Suprapubic skin (tissue), 4 donors: ENCODE results near the gene DDO. TPM values are rescaled to one million over a fixed set of nuclear protein-coding genes. Genes with fewer than 3 reads are reported as not detected.

ENCODE experiments used
- DNase-seq, 2 donors: peaks; one replicate each; pipeline ENCODE4 v3.0.0-alpha.2; 2019; ENCODE audit warnings: low spot score in 2 of 2
- H3K27ac ChIP-seq: fragments of 200-600 bp; sonication (generic); one replicate; pipeline ENCODE4 v1.5.1; 2019
- H3K27me3 ChIP-seq: fragments of 200-600 bp; sonication (generic); one replicate; pipeline ENCODE4 v1.5.1; 2019
- H3K36me3 ChIP-seq: fragments of 200-600 bp; sonication (generic); one replicate; pipeline ENCODE4 v1.5.1; 2019
- H3K4me1 ChIP-seq: fragments of 200-600 bp; sonication (generic); one replicate; pipeline ENCODE4 v1.5.1; 2019
- H3K4me3 ChIP-seq: fragments of 200-600 bp; sonication (generic); one replicate; pipeline ENCODE4 v1.5.1; 2019; ENCODE audit warnings: mild to moderate bottlenecking
- H3K9me3 ChIP-seq: fragments of 200-600 bp; sonication (generic); one replicate; pipeline ENCODE4 v1.5.1; 2019
- EP300 ChIP-seq: sonication (generic); formaldehyde crosslinking; IDR thresholded peaks from one replicate; pipeline ENCODE4 v1.6.1; 2017; ENCODE audit warnings: antibody characterized with exemption
- POLR2A ChIP-seq, 2 donors: fragments of 450-650 bp; IDR thresholded peaks; one replicate each; pipeline ENCODE4 v1.6.1; 2017; ENCODE audit warnings: antibody characterized with exemption in 2 of 2, mild to moderate bottlenecking in 2 of 2, moderate library complexity in 2 of 2
- POLR2AphosphoS5 ChIP-seq, 3 donors: sonication (generic); formaldehyde crosslinking; IDR thresholded peaks; one replicate each; pipeline ENCODE4 v1.6.1; 2017; ENCODE audit warnings: antibody characterized with exemption in 3 of 3
- WGBS: methylation state at CpG from one replicate; pipeline ENCODE4 v1.1.5; 2018; 5-methylcytosine and 5-hydroxymethylcytosine counted together
- total RNA-seq, 4 donors: library from RNA; depleted of rRNA; stranded (reverse); fragments of >200 nt; gene quantifications; one replicate each; pipeline ENCODE4 v1.1.0, GENCODE V29; 2016
- TF ChIP-seq, protein P1 (sequence below), 2 donors: fragments of 200-600 bp in 1 of 2; fragments of 450-650 bp in 1 of 2; sonication (generic) in 1 of 2; IDR thresholded peaks; one replicate each; pipeline ENCODE4 v1.5.1; 2016 to 2019; ENCODE audit warnings: antibody characterized with exemption in 2 of 2, mild to moderate bottlenecking in 1 of 2, moderate library complexity in 1 of 2

Gene DDO
- total RNA-seq, 4 donors from 2014 or later, result 0.81 to 1.1 TPM; not detected in 2

DNA sequence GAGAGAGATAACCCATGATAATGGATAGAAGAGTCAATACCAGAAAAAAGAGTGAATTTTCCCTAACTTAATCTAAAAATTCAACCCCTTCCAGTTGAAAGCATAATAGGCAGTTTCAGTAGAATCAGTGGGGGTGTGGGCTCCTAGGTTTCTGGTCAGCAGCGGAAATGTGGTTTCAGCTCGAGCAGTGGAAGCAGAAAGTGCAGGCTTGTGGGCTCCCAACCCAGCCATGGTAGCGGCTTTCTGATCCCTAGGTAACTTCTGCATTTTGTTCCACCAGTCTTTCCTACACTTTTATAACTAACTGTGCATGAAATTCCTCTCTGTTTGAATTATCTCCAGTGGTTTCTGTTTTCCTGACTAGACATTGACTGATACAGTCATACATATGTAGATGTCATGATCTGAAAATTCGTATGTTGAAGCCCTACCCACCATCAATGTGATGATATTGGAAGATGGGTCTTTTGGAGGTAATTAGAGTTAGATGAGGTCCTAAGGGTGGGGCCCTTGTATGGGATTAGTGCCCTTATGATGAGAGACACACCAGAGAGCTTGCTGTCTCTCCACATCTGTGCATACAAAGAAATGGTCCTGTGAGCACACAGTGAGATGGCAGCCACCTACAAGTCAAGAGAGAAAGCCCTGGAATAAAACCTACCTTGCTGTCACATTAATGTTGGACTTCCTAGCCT, 6.5 kb upstream of the DDO start:
- 54% methylated on average over 4 of the region's 4 CpGs for WGBS
- H3K36me3 ChIP-seq, result no peaks in the 10 kb centered on the region

DNA sequence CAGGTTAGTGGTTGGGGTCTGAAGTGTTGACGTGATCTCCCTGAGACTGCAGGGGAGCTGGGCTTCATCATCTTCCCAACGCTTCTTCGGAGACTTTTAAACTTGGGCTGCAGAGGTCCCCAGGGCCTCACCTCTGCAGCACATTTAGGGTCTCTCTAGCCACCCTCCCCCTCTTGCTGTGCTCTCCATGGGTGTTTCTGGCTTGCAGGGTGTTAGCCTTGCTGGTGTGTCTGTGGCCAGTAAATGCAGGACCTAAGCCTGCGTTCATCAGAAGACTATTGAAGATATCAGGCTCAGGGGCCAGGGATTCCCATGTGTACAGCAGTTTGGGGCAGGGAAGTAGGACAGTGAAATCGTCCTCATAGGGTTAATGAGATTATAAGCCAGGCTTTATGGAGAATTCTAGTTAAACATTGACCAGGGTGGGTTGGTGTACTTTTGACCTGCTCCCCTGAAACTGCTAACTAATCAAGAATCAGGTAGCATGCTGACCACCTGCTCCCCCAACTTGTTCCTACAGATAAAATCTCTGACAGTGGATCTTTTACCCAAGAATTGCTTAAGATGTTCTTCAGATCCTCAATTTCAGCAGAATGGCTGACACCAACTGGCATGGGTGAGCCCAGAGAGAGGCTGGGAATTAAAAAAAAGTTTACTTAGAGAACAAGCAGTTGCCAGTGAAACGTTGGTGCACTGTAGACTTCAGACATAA, 3.8 kb upstream of the DDO start:
- DNase-seq, result no peak
- Histone ChIP-seq H3K27me3 (peaks cover 4% of the 10 kb centered on the region), H3K4me3 (no peak overlapping the region)

More for the DNA sequence above, 6.5 kb upstream of the DDO start:
- TF ChIP-seq, protein P1, sequence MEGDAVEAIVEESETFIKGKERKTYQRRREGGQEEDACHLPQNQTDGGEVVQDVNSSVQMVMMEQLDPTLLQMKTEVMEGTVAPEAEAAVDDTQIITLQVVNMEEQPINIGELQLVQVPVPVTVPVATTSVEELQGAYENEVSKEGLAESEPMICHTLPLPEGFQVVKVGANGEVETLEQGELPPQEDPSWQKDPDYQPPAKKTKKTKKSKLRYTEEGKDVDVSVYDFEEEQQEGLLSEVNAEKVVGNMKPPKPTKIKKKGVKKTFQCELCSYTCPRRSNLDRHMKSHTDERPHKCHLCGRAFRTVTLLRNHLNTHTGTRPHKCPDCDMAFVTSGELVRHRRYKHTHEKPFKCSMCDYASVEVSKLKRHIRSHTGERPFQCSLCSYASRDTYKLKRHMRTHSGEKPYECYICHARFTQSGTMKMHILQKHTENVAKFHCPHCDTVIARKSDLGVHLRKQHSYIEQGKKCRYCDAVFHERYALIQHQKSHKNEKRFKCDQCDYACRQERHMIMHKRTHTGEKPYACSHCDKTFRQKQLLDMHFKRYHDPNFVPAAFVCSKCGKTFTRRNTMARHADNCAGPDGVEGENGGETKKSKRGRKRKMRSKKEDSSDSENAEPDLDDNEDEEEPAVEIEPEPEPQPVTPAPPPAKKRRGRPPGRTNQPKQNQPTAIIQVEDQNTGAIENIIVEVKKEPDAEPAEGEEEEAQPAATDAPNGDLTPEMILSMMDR (IDR thresholded peaks at IDR 0.05), result no peak
- TF ChIP-seq POLR2AphosphoS5 (IDR thresholded peaks at IDR 0.05), result no peak
- TF ChIP-seq POLR2A (IDR thresholded peaks at IDR 0.05), result no peak
- TF ChIP-seq EP300, result no peak
- Histone ChIP-seq H3K27me3 (peaks cover 13% of the 10 kb centered on the region), H3K4me1 (no peaks in the 10 kb centered on the region), H3K9me3 (peaks cover 5% of the 10 kb centered on the region), H3K4me3 (no peak overlapping the region), H3K27ac (no peak overlapping the region)
- no peak for DNase-seq

DNA sequence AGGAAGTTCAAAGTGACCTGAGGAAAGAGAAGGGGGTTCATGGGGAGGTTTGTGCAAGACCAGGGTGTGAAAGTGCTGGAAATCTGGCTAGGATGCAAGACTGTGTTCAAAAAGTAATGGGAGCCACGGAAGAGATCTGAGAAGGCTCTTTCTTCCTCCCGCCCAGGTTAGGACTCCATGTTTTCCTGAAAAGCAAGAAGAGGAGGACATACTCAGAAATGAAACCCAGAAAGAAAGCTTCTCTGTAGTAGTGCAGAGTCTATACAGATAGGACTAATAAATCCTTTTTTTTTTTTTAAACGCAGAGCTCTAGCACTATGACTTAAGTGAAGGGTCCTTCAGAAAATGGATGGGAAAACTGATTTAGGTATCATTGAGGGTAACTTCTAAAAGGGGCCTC, 3.2 kb upstream of the DDO start:
- Histone ChIP-seq H3K27ac (no peak overlapping the region), H3K9me3 (peaks cover 5% of the 10 kb centered on the region), H3K27me3 (peaks cover 4% of the 10 kb centered on the region), H3K4me3 (no peak overlapping the region), H3K36me3 (no peaks in the 10 kb centered on the region), H3K4me1 (peaks cover 13% of the 10 kb centered on the region)
- WGBS, result 90% methylated on average over 3 of the region's 3 CpGs
- DNase-seq, result no peak
- TF ChIP-seq EP300 (no peak), POLR2A (IDR thresholded peaks at IDR 0.05) (no peak), POLR2AphosphoS5 (IDR thresholded peaks at IDR 0.05) (no peak)
- TF ChIP-seq, protein P1 (IDR thresholded peaks at IDR 0.05), result no peak

More for the DNA sequence above, 3.8 kb upstream of the DDO start:
- H3K4me1 ChIP-seq, result peaks cover 13% of the 10 kb centered on the region
- WGBS, result 78% methylated on average over 6 of the region's 6 CpGs
- no peak overlapping the region for H3K27ac ChIP-seq
- H3K9me3 ChIP-seq, result peaks cover 5% of the 10 kb centered on the region
- no peak for TF ChIP-seq POLR2AphosphoS5 (IDR thresholded peaks at IDR 0.05)
- TF ChIP-seq EP300, result no peak
- no peak for TF ChIP-seq POLR2A (IDR thresholded peaks at IDR 0.05)
- TF ChIP-seq, protein P1 (IDR thresholded peaks at IDR 0.05), result no peak
- no peaks in the 10 kb centered on the region for H3K36me3 ChIP-seq

DNA sequence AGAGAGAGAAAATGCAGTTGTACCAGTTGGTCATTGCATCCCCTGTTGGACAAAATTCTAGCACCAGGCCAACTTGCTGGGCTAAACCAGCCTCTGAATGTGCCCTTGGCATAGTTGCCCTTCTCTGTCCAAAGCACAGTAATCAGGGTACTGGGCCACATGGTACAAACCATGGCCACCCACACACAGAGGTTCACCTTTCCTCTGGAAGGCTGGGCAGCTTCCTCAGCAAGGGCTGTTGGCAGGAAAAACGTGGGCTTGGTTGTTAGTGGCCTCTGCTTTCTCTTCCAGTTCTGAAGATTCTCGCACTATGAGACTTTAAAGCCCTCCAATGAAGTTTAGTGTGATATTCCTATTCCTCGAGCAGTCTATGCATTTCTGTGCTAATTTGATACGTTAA, 706 bp downstream of the DDO start:
- TF ChIP-seq POLR2AphosphoS5 (IDR thresholded peaks at IDR 0.05) (no peak), POLR2A (IDR thresholded peaks at IDR 0.05) (no peak), EP300 (no peak)
- TF ChIP-seq, protein P1 (IDR thresholded peaks at IDR 0.05), result no peak
- no peaks in the 10 kb centered on the region for H3K36me3 ChIP-seq

DNA sequence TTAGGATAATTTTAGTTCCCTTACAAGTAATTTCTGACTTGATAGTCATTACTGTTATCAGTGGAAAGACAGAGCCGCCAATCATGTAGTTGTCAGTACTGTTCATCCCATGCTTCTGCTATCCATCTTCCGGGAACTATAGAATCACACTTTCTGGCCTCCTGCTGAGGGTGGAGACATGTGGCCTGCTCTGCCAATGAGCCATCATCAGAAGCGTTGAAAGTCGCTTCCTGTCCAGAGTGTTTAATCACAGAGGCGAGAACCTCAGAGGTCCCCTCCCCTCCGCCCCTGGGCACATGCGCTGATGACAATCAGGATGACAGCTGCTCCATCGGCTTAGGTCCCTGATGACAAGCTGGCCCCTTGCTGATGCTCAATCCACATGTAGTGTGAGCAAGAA, 3.0 kb downstream of the DDO start:
- Histone ChIP-seq H3K27ac (no peak overlapping the region), H3K36me3 (no peaks in the 10 kb centered on the region), H3K9me3 (no peaks in the 10 kb centered on the region), H3K4me1 (peaks cover 13% of the 10 kb centered on the region), H3K27me3 (no peaks in the 10 kb centered on the region), H3K4me3 (no peak overlapping the region)
- no peak for TF ChIP-seq EP300
- TF ChIP-seq, protein P1 (IDR thresholded peaks at IDR 0.05), result no peak
- no peak for TF ChIP-seq POLR2A (IDR thresholded peaks at IDR 0.05)
- TF ChIP-seq POLR2AphosphoS5 (IDR thresholded peaks at IDR 0.05), result no peak
- DNase-seq, result no peak
- WGBS, result 64% methylated on average over 8 of the region's 8 CpGs

More for the DNA sequence above, 706 bp downstream of the DDO start:
- H3K9me3 ChIP-seq, result no peaks in the 10 kb centered on the region
- no peak for DNase-seq
- peaks cover 13% of the 10 kb centered on the region for H3K4me1 ChIP-seq
- no peaks in the 10 kb centered on the region for H3K27me3 ChIP-seq
- H3K27ac ChIP-seq, result peak overlapping the region; percentile 54
- peak overlapping the region; percentile 38 for H3K4me3 ChIP-seq
- 69% methylated on average over 4 of the region's 4 CpGs for WGBS
